SK-N-SH (cell line): ENCODE measurements around the gene LFNG. TPM values are rescaled to one million over a fixed set of nuclear protein-coding genes. Genes with fewer than 3 reads are reported as not detected.

Source experiments
- CTCF ChIA-PET: fragments of 300-600, 350-600 bp; formaldehyde crosslinking; extraction: SDS; loops from one replicate; lab custom pipeline; 2021; lab: Yijun Ruan, JAX
- POLR2A ChIA-PET: fragments of 350-600 bp; sonication (Branson Sonifier 250); formaldehyde crosslinking; extraction: SDS; loops from one replicate; lab custom pipeline; 2020; ENCODE audit warnings: antibody characterized with exemption, inconsistent platforms; lab: Yijun Ruan, JAX
- DNase-seq: peaks from one replicate; pipeline ENCODE4 v3.0.0; 2012
- H2AFZ ChIP-seq: fragments of 200-600 bp; sonication (generic); 2 replicates; pipeline ENCODE4 v1.8.1; 2016; ENCODE audit warnings: antibody characterized with exemption, mild to moderate bottlenecking, low read depth
- H3F3A ChIP-seq: fragments of 200-600 bp; sonication (generic); replicated peaks from 2 replicates; pipeline ENCODE3; 2016; ENCODE audit warnings: antibody characterized with exemption, mild to moderate bottlenecking; ENCODE audit not compliant: insufficient read depth
- H3K27ac ChIP-seq, 2 experiments: fragments of 200-500 bp in 1 of 2; fragments of 200-600 bp in 1 of 2; sonication (Bioruptor generic) in 1 of 2; sonication (generic), shearing (Covaris generic) in 1 of 2; 2 replicates each; pipeline versions ENCODE4 v1.5.1 to v1.6.1; 2014 to 2016; ENCODE audit warnings: low read depth in 2 of 2, inconsistent platforms in 1 of 2, low read length in 1 of 2, mild to moderate bottlenecking in 1 of 2, mixed read lengths in 1 of 2
- H3K27me3 ChIP-seq: fragments of 200-600 bp; sonication (generic), shearing (Covaris generic); 2 replicates; pipeline ENCODE4 v1.6.1; 2016; ENCODE audit warnings: mixed run types; ENCODE audit not compliant: insufficient read depth
- H3K36me3 ChIP-seq, 2 experiments: fragments of 200-500 bp in 1 of 2; fragments of 200-600 bp in 1 of 2; sonication (Bioruptor generic) in 1 of 2; sonication (generic) in 1 of 2; replicated peaks in 1 of 2; 2 replicates each; pipeline versions ENCODE3 to v1.5.1; 2014 to 2016; ENCODE audit warnings: low read length in 1 of 2, mild to moderate bottlenecking in 1 of 2; ENCODE audit not compliant: insufficient read depth in 2 of 2, control insufficient read depth in 1 of 2
- H3K4me1 ChIP-seq, 2 experiments: fragments of 200-500 bp in 1 of 2; fragments of 200-600 bp in 1 of 2; sonication (Bioruptor generic) in 1 of 2; sonication (generic), shearing (Covaris generic) in 1 of 2; 2 replicates each; pipeline versions ENCODE4 v1.5.1 to v1.6.1; 2014 to 2016; ENCODE audit warnings: low read depth in 1 of 2, low read length in 1 of 2, mixed run types in 1 of 2; ENCODE audit not compliant: insufficient read depth in 2 of 2, control insufficient read depth in 1 of 2
- H3K4me2 ChIP-seq: fragments of 200-600 bp; sonication (generic), shearing (Covaris generic); 2 replicates; pipeline ENCODE4 v1.6.1; 2017; ENCODE audit warnings: mixed run types
- H3K4me3 ChIP-seq, 2 experiments: fragments of 200-500 bp in 1 of 2; fragments of 200-600 bp in 1 of 2; sonication (Bioruptor generic) in 1 of 2; sonication (generic), shearing (Covaris generic) in 1 of 2; 2 replicates each; pipeline versions ENCODE4 v1.5.1 to v1.8.1; 2014 to 2016; ENCODE audit warnings: low read depth in 2 of 2, inconsistent platforms in 1 of 2, low read length in 1 of 2, mild to moderate bottlenecking in 1 of 2, mixed read lengths in 1 of 2, moderate library complexity in 1 of 2
- H3K79me2 ChIP-seq: fragments of 200-600 bp; sonication (generic); 2 replicates; pipeline ENCODE4 v1.8.1; 2017; ENCODE audit warnings: mild to moderate bottlenecking; ENCODE audit not compliant: insufficient read depth
- H3K9ac ChIP-seq: fragments of 200-600 bp; sonication (generic); 2 replicates; pipeline ENCODE4 v1.6.1; 2017; ENCODE audit warnings: mixed run types
- H3K9me2 ChIP-seq: fragments of 200-600 bp; sonication (generic); 2 replicates; pipeline ENCODE4 v1.6.1; 2017; ENCODE audit warnings: mixed run types
- H3K9me3 ChIP-seq: fragments of 200-600 bp; sonication (generic); 2 replicates; pipeline ENCODE4 v1.6.1; 2017; ENCODE audit warnings: mixed run types, mild to moderate bottlenecking, moderate library complexity
- H4K20me1 ChIP-seq: fragments of 200-600 bp; sonication (generic); 2 replicates; pipeline ENCODE4 v1.6.1; 2017; ENCODE audit warnings: mild to moderate bottlenecking, mixed run types; ENCODE audit not compliant: insufficient read depth
- CHD2 ChIP-seq: fragments of 150-350 bp; IDR thresholded peaks from 2 replicates; pipeline ENCODE4 v1.6.1; 2018; ENCODE audit warnings: low read length; ENCODE audit not compliant: partially characterized antibody
- EP300 ChIP-seq, 2 experiments: IDR thresholded peaks; 2 replicates each; pipeline versions ENCODE4 v1.4.0 to v1.6.1; 2012; ENCODE audit warnings: borderline replicate concordance in 1 of 2, low read depth in 1 of 2, low read length in 1 of 2
- EZH2phosphoT487 ChIP-seq: fragments of 200-600 bp; sonication (generic); IDR thresholded peaks from 2 replicates; pipeline ENCODE4 v1.6.1; 2017; ENCODE audit warnings: low read depth, mixed run types, mild to moderate bottlenecking, antibody characterized with exemption, moderate library complexity, borderline replicate concordance
- FOXM1 ChIP-seq: IDR thresholded peaks from 2 replicates; pipeline ENCODE4 v1.4.0; 2012; ENCODE audit warnings: low read depth, mild to moderate bottlenecking
- JUND ChIP-seq: IDR thresholded peaks from 2 replicates; pipeline ENCODE4 v1.4.0; 2012
- MEF2A ChIP-seq: IDR thresholded peaks from 2 replicates; pipeline ENCODE4 v1.4.0; 2012; ENCODE audit warnings: low read depth, borderline replicate concordance
- NRF1 ChIP-seq: IDR thresholded peaks from 2 replicates; pipeline ENCODE4 v1.6.1; 2012; ENCODE audit warnings: low read depth, mild to moderate bottlenecking, low read length
- POLR2AphosphoS5 ChIP-seq: IDR thresholded peaks from 2 replicates; pipeline ENCODE4 v1.6.1; 2012; ENCODE audit warnings: low read depth, low read length
- RAD21 ChIP-seq: IDR thresholded peaks from 2 replicates; pipeline ENCODE4 v1.6.1; 2012; ENCODE audit warnings: mild to moderate bottlenecking, low read length
- RCOR1 ChIP-seq: fragments of 150-350 bp; IDR thresholded peaks from 2 replicates; pipeline ENCODE4 v1.6.1; 2017; ENCODE audit warnings: antibody characterized with exemption, low read length
- RXRA ChIP-seq: IDR thresholded peaks from 2 replicates; pipeline ENCODE4 v1.4.0; 2012; ENCODE audit warnings: low read depth, mild to moderate bottlenecking, borderline replicate concordance
- SMC3 ChIP-seq: IDR thresholded peaks from 2 replicates; pipeline ENCODE4 v1.6.1; 2012; ENCODE audit warnings: low read depth, low read length, improper control_type of control experiment
- TCF12 ChIP-seq: IDR thresholded peaks from 2 replicates; pipeline ENCODE4 v1.4.0; 2012
- YY1 ChIP-seq: IDR thresholded peaks from 2 replicates; pipeline ENCODE4 v1.4.0; 2012; ENCODE audit warnings: low read depth, mild to moderate bottlenecking
- WGBS: methylation state at CpG from one replicate; pipeline ENCODE4 v1.1.6; 2017; ENCODE audit warnings: low lambda C conversion rate; 5-methylcytosine and 5-hydroxymethylcytosine counted together
- polyA plus RNA-seq, 3 experiments: library from polyadenylated mRNA; depleted of rRNA; stranded (reverse); fragments of >200 nt; gene quantifications; 2 replicates each; pipeline ENCODE4 v1.2.3, GENCODE V29; 2012
- TF ChIP-seq, protein P1 (sequence below): IDR thresholded peaks from 2 replicates; pipeline ENCODE4 v1.4.0; 2012; ENCODE audit warnings: low read depth, borderline replicate concordance
- TF ChIP-seq, protein P2 (sequence below): fragments of 200-600 bp; sonication (generic); IDR thresholded peaks from 2 replicates; pipeline ENCODE4 v1.6.1; 2017; ENCODE audit warnings: antibody characterized with exemption, mild to moderate bottlenecking, moderate library complexity
- TF ChIP-seq, protein P3 (sequence below): fragments of 150-350 bp; IDR thresholded peaks from 2 replicates; pipeline ENCODE4 v1.6.1; 2016; ENCODE audit warnings: mild to moderate bottlenecking, low read depth, low read length
- TF ChIP-seq, protein P4 (sequence below): IDR thresholded peaks from 2 replicates; pipeline ENCODE4; 2012
- TF ChIP-seq, protein P5 (sequence below): IDR thresholded peaks from 2 replicates; pipeline ENCODE4 v1.4.0; 2012; ENCODE audit warnings: low read depth, borderline replicate concordance
- TF ChIP-seq, protein P6 (sequence below): IDR thresholded peaks from 2 replicates; pipeline ENCODE4 v1.4.0; 2012; ENCODE audit warnings: low read depth

Gene LFNG
- polyA plus RNA-seq, 1 of the 3 experiments (the other 2 are of a cell fraction): 9.4 TPM

DNA sequence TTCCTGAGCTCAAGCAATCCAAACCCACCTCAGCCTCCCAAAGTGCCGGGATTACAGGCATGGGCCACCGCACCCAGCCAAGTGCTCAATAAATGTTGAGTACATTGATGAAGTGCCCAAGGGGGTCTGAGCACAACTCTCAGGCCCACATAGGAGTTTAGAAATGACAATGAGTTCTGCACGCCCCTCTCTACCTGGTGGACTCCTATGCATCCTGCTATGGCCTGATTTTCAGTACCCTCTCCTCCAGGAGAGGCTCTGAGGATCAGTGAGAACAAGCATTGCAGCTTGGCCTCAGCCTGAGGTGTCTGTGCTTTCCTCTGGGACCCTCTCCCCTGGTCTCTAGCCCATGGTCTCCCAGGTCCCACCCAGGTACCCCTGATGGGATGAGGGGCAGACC is 22.5 kb upstream of the LFNG start (continued):
- TF ChIP-seq, protein P1, sequence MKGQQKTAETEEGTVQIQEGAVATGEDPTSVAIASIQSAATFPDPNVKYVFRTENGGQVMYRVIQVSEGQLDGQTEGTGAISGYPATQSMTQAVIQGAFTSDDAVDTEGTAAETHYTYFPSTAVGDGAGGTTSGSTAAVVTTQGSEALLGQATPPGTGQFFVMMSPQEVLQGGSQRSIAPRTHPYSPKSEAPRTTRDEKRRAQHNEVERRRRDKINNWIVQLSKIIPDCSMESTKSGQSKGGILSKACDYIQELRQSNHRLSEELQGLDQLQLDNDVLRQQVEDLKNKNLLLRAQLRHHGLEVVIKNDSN: no peak
- TF ChIP-seq EZH2phosphoT487 (no peak), RAD21 (no peak)
- TF ChIP-seq, all 33 proteins: peak for 0

DNA sequence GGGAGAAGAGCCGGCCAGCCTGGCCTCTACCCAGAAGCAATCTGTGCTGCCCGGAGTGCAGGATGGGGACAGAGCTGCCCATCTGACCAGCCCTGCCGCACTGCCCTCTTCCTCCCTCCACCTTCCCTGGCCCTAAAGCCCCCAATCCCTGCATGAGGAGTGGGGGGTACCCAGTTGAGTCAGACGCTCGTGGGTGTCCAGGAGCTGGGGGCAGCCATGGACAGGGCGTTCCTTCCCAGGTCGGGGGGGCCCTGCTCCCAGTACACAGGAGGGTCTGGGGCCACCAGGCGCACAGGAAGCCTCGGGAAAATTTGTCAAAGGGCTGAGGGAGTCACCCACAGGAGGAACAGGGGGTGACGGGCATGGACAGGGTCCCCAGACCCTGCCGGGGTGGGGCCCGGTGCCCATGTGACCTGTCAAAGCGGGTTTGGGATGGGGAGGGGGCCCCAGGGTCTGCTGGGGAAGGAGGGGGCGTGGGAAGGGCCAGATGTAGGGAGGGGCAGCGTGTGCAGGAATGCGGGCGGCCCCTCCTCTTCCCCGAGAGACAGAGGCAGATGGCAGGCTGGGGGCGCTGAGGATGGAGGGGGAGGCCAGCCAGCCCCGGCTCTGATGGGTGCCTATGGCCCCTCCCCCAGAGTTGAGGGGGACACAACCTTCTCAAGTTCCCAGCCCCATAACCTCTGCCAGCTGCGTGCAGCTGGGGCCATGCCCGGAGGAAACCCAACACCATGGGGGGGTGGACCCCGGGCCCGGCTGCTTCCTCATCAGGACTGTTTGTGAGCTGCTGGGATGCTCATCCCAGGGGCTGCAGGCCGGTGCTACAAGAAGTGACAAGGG is 21.9 kb upstream of the LFNG start:
- Histone ChIP-seq H3K9me2 (no peaks in the 10 kb centered on the region), H2AFZ (no peak overlapping the region)
- POLR2A ChIA-PET: no interaction called here

More for the DNA sequence above, 21.9 kb upstream of the LFNG start:
- Histone ChIP-seq H4K20me1 (no peaks in the 10 kb centered on the region), H3K9ac (no peak overlapping the region), H3K79me2 (no peaks in the 10 kb centered on the region), H3K9me3 (no peaks in the 10 kb centered on the region), H3K4me3 (no peak overlapping the region), H3K27ac (no peak overlapping the region), H3K27me3 (no peaks in the 10 kb centered on the region), H3K4me2 (no peak overlapping the region), H3K4me1 (peaks cover 10 to 28% of the 10 kb centered on the region in 2 experiments; a peak in 2 of 4 replicates), H3F3A (no peaks in the 10 kb centered on the region), H3K36me3 (no peaks in the 10 kb centered on the region)
- TF ChIP-seq JUND (no peak), SMC3 (no peak), RAD21 (no peak), EZH2phosphoT487 (no peak), YY1 (no peak), POLR2AphosphoS5 (no peak), CHD2 (no peak), RXRA (no peak), NRF1 (no peak), RCOR1 (no peak), FOXM1 (no peak), TCF12 (no peak), MEF2A (no peak), EP300 (IDR thresholded peaks at IDR 0.05; ENCODE audit: borderline replicate concordance in 1 of 2, low read depth in 1 of 2, low read length in 1 of 2) (no peak)
- TF ChIP-seq, protein P1: no peak
- TF ChIP-seq, protein P2, sequence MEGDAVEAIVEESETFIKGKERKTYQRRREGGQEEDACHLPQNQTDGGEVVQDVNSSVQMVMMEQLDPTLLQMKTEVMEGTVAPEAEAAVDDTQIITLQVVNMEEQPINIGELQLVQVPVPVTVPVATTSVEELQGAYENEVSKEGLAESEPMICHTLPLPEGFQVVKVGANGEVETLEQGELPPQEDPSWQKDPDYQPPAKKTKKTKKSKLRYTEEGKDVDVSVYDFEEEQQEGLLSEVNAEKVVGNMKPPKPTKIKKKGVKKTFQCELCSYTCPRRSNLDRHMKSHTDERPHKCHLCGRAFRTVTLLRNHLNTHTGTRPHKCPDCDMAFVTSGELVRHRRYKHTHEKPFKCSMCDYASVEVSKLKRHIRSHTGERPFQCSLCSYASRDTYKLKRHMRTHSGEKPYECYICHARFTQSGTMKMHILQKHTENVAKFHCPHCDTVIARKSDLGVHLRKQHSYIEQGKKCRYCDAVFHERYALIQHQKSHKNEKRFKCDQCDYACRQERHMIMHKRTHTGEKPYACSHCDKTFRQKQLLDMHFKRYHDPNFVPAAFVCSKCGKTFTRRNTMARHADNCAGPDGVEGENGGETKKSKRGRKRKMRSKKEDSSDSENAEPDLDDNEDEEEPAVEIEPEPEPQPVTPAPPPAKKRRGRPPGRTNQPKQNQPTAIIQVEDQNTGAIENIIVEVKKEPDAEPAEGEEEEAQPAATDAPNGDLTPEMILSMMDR: no peak
- TF ChIP-seq, protein P3, sequence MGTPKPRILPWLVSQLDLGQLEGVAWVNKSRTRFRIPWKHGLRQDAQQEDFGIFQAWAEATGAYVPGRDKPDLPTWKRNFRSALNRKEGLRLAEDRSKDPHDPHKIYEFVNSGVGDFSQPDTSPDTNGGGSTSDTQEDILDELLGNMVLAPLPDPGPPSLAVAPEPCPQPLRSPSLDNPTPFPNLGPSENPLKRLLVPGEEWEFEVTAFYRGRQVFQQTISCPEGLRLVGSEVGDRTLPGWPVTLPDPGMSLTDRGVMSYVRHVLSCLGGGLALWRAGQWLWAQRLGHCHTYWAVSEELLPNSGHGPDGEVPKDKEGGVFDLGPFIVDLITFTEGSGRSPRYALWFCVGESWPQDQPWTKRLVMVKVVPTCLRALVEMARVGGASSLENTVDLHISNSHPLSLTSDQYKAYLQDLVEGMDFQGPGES: no peak
- TF ChIP-seq, protein P4, sequence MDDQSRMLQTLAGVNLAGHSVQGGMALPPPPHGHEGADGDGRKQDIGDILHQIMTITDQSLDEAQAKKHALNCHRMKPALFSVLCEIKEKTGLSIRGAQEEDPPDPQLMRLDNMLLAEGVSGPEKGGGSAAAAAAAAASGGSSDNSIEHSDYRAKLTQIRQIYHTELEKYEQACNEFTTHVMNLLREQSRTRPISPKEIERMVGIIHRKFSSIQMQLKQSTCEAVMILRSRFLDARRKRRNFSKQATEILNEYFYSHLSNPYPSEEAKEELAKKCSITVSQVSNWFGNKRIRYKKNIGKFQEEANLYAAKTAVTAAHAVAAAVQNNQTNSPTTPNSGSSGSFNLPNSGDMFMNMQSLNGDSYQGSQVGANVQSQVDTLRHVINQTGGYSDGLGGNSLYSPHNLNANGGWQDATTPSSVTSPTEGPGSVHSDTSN: no peak
- TF ChIP-seq, protein P5, sequence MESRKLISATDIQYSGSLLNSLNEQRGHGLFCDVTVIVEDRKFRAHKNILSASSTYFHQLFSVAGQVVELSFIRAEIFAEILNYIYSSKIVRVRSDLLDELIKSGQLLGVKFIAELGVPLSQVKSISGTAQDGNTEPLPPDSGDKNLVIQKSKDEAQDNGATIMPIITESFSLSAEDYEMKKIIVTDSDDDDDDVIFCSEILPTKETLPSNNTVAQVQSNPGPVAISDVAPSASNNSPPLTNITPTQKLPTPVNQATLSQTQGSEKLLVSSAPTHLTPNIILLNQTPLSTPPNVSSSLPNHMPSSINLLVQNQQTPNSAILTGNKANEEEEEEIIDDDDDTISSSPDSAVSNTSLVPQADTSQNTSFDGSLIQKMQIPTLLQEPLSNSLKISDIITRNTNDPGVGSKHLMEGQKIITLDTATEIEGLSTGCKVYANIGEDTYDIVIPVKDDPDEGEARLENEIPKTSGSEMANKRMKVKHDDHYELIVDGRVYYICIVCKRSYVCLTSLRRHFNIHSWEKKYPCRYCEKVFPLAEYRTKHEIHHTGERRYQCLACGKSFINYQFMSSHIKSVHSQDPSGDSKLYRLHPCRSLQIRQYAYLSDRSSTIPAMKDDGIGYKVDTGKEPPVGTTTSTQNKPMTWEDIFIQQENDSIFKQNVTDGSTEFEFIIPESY: no peak
- TF ChIP-seq, protein P6, sequence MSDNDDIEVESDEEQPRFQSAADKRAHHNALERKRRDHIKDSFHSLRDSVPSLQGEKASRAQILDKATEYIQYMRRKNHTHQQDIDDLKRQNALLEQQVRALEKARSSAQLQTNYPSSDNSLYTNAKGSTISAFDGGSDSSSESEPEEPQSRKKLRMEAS: no peak
- no peak for DNase-seq
- 75% methylated on average over 22 of the region's 25 CpGs for WGBS
- CTCF ChIA-PET: interaction anchor here (0.9 to 4.7 kb wide), 7 partner anchors 9 to 70 kb away, joined by 3 to 21 read pairs (median 4); no protein-coding TSS in a partner anchor
